WTC11 (cell line): ENCODE measurements around the gene FAM13B. TPM values are rescaled to one million over a fixed set of nuclear protein-coding genes. Genes with fewer than 3 reads are reported as not detected.
"Not testable (repeated sequence)": the region's sequence is repeated elsewhere in the genome, so short reads cannot be mapped to it uniquely, and the experiment has no call there.

Experiments
- ATAC-seq: fragments of 200-7000 bp; cut with Tn5 transposase; 2 replicates; pipeline ENCODE4 v1.10.0; 2021; ENCODE audit warnings: mild to moderate bottlenecking, moderate library complexity
- CTCF ChIA-PET: fragments of 300-600 bp; sonication (Branson Sonifier 250); formaldehyde crosslinking; loops from one replicate; lab custom pipeline; 2021; ENCODE audit warnings: antibody characterized with exemption; lab: Charles Lee
- POLR2A ChIA-PET: fragments of 350-600 bp; sonication (Branson Sonifier 250); formaldehyde crosslinking; loops from one replicate; lab custom pipeline; 2021; ENCODE audit warnings: antibody characterized with exemption; lab: Charles Lee
- DNase-seq: peaks from one replicate; pipeline ENCODE4 v3.0.0; 2021; ENCODE audit warnings: low spot score
- H3K27ac Mint-ChIP-seq: 2 replicates; pipeline ENCODE4 v1.8.0; 2021; ENCODE audit warnings: mixed read lengths
- H3K27me3 Mint-ChIP-seq: 2 replicates; pipeline ENCODE4 v1.8.0; 2021; ENCODE audit warnings: low read depth, mild to moderate bottlenecking, moderate library complexity, mixed read lengths
- H3K36me3 Mint-ChIP-seq: 2 replicates; pipeline ENCODE4 v1.8.0; 2021; ENCODE audit warnings: mixed read lengths
- H3K4me1 Mint-ChIP-seq: 2 replicates; pipeline ENCODE4 v1.8.0; 2022; ENCODE audit warnings: mixed read lengths
- H3K4me3 Mint-ChIP-seq: 2 replicates; pipeline ENCODE4 v1.8.0; 2021; ENCODE audit warnings: mild to moderate bottlenecking, moderate library complexity, mixed read lengths
- H3K9me3 Mint-ChIP-seq: 2 replicates; pipeline ENCODE4 v1.8.0; 2021; ENCODE audit warnings: mixed read lengths
- ARID4B ChIP-seq: sonication (generic); formaldehyde crosslinking; IDR thresholded peaks from 2 replicates; pipeline ENCODE4 v1.8.0; 2023; ENCODE audit warnings: missing genetic modification reagents, mild to moderate bottlenecking, borderline replicate concordance
- CBFB ChIP-seq: sonication (generic); formaldehyde crosslinking; IDR thresholded peaks from 2 replicates; pipeline ENCODE4 v1.8.1; 2022; ENCODE audit warnings: mild to moderate bottlenecking, low read depth, missing genetic modification reagents
- CREB1 ChIP-seq: sonication (generic); formaldehyde crosslinking; IDR thresholded peaks from 2 replicates; pipeline ENCODE4 v1.8.0; 2023; ENCODE audit warnings: mild to moderate bottlenecking, missing genetic modification reagents
- E2F5 ChIP-seq: sonication (generic); formaldehyde crosslinking; IDR thresholded peaks from 2 replicates; pipeline ENCODE4 v1.8.1; 2022; ENCODE audit warnings: mild to moderate bottlenecking, moderate library complexity, missing genetic modification reagents
- EMX1 ChIP-seq: fragments of 250-450 bp; sonication (Bioruptor Pico); IDR thresholded peaks from 2 replicates; pipeline ENCODE4 v1.8.0; 2021; ENCODE audit warnings: mild to moderate bottlenecking
- FOXK1 ChIP-seq: sonication (generic); formaldehyde crosslinking; IDR thresholded peaks from 2 replicates; pipeline ENCODE4 v1.8.0; 2022; ENCODE audit warnings: mild to moderate bottlenecking, moderate library complexity, missing genetic modification reagents
- GABPB1 ChIP-seq: sonication (generic); formaldehyde crosslinking; IDR thresholded peaks from 2 replicates; pipeline ENCODE4 v1.8.1; 2023; ENCODE audit warnings: mild to moderate bottlenecking, missing genetic modification reagents
- NFATC4 ChIP-seq: fragments of 250-450 bp; sonication (Bioruptor Pico); IDR thresholded peaks from 2 replicates; pipeline ENCODE4 v1.9.0; 2021; ENCODE audit warnings: mild to moderate bottlenecking
- NR3C1 ChIP-seq: sonication (generic); formaldehyde crosslinking; conservative IDR thresholded peaks from 2 replicates; pipeline ENCODE4 v1.8.1; 2023; ENCODE audit warnings: low read depth, mild to moderate bottlenecking, missing genetic modification reagents
- PREB ChIP-seq: sonication (generic); formaldehyde crosslinking; IDR thresholded peaks from 2 replicates; pipeline ENCODE4 v1.8.1; 2022; ENCODE audit warnings: mild to moderate bottlenecking, missing genetic modification reagents, moderate library complexity, borderline replicate concordance
- RELA ChIP-seq: sonication (generic); formaldehyde crosslinking; IDR thresholded peaks from 2 replicates; pipeline ENCODE4 v1.8.1; 2022; ENCODE audit warnings: missing genetic modification reagents, mild to moderate bottlenecking, borderline replicate concordance
- RORB ChIP-seq: fragments of 250-450 bp; sonication (Bioruptor Pico); IDR thresholded peaks from 2 replicates; pipeline ENCODE4 v1.9.0; 2021; ENCODE audit warnings: mild to moderate bottlenecking
- ZBTB21 ChIP-seq: sonication (generic); formaldehyde crosslinking; IDR thresholded peaks from 2 replicates; pipeline ENCODE4 v1.8.1; 2023; ENCODE audit warnings: mild to moderate bottlenecking, missing genetic modification reagents, borderline replicate concordance
- ZMAT4 ChIP-seq: fragments of 250-450 bp; sonication (Bioruptor Pico); IDR thresholded peaks from 2 replicates; pipeline ENCODE4 v1.9.0; 2021; ENCODE audit warnings: mild to moderate bottlenecking
- total RNA-seq: library from RNA; stranded (reverse); gene quantifications from 3 replicates; pipeline ENCODE4 v1.2.3, GENCODE V29; 2021
- TF ChIP-seq, protein P1 (sequence below): sonication (generic); formaldehyde crosslinking; IDR thresholded peaks from 2 replicates; pipeline ENCODE4 v1.8.1; 2023; ENCODE audit warnings: mild to moderate bottlenecking, missing genetic modification reagents
- TF ChIP-seq, protein P2 (sequence below): sonication (generic); formaldehyde crosslinking; IDR thresholded peaks from 2 replicates; pipeline ENCODE4 v1.8.0; 2022; ENCODE audit warnings: mild to moderate bottlenecking, missing genetic modification reagents
- TF ChIP-seq, protein P3 (sequence below): fragments of 250-450 bp; sonication (Bioruptor Pico); IDR thresholded peaks from 2 replicates; pipeline ENCODE4 v1.9.0; 2021; ENCODE audit warnings: mild to moderate bottlenecking

FAM13B gene
- total RNA-seq, 1 experiment from 2014 or later: 15.6 TPM

DNA sequence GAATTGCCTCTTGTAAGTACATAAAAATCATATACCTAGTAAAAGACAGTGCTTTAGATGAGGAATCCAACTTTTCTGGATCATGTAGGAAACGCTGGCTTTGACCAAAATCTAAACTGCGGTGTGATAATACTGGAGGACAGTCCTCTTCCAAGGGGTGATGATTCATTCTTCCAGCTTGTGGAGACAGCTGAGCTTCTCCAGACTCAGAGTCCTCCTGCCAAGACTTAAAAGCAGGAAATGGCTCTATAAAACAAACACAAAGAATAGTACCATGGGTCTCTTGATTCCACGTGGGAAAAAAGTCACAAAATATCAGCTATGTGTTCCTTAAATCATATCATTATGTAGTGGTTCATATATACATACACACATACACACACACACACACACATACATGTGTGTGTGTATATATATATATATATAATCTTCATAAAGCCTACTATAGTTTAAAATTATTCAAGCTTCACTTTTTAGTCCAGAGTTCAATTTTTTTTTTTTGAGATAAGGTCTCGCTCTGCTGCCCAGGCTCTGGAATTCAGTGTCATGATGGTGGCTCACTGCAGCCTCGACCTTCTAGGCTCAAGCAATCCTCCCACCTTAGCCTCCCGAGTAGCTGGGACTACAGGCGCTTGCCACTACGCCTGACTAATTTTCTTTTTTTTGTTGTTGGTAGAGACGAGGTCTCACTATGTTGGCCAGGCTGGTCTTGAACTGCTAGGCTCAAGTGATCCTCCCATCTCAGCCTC lies 78.6 kb downstream of the FAM13B start (continued):
- TF ChIP-seq NR3C1 (CRISPR knock-in tag): no peak
- no peak for TF ChIP-seq PREB (CRISPR knock-in tag)
- TF ChIP-seq ZMAT4: no peak
- TF ChIP-seq, protein P1, sequence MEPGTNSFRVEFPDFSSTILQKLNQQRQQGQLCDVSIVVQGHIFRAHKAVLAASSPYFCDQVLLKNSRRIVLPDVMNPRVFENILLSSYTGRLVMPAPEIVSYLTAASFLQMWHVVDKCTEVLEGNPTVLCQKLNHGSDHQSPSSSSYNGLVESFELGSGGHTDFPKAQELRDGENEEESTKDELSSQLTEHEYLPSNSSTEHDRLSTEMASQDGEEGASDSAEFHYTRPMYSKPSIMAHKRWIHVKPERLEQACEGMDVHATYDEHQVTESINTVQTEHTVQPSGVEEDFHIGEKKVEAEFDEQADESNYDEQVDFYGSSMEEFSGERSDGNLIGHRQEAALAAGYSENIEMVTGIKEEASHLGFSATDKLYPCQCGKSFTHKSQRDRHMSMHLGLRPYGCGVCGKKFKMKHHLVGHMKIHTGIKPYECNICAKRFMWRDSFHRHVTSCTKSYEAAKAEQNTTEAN (CRISPR knock-in tag): no peak
- TF ChIP-seq ZBTB21: no peak
- no peak for TF ChIP-seq CREB1 (CRISPR knock-in tag)
- no peak for TF ChIP-seq RORB (CRISPR knock-in tag)

GRCh38 chr5:137945825-137946224 lies 87.1 kb downstream of the FAM13B start:
- Mint-ChIP-seq H3K27ac (no peak overlapping the region), H3K9me3 (peaks cover 3% of the 10 kb centered on the region; the same call in 1 of the 2 replicates), H3K4me3 (no peak overlapping the region), H3K4me1 (no peaks in the 10 kb centered on the region)
- POLR2A ChIA-PET: interaction anchor here (0.7 kb wide), 1 partner anchor 1135 kb away, joined by 4 read pairs; no protein-coding TSS in a partner anchor
- DNase-seq: no peak
- TF ChIP-seq EMX1 (CRISPR knock-in tag): no peak
- TF ChIP-seq FOXK1 (CRISPR knock-in tag): no peak
- TF ChIP-seq, all 79 proteins: peak for 0
- ATAC-seq: no peak
- Mint-ChIP-seq H3K27me3 (no peaks in the 10 kb centered on the region), H3K36me3 (peaks cover 83% of the 10 kb centered on the region)
- CTCF ChIA-PET: no interaction called here

DNA sequence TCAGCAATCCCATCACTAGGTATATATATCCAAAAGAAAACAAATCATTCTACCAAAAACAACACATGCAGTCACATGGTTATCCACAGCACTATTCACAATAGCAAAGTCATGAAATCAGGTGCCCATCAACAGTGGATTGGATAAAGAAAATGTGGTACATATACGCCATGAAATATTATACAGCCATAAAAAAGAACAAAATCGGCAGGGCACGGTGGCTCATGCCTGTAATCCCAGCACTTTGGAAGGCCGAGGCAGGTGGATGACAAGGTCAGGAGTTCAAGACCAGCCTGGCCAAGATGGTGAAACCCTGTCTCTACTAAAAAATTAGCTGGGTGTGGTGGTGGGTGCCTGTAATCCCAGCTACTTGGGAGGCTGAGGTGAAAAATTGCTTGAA lies 88.6 kb downstream of the FAM13B start:
- H3K9me3 Mint-ChIP-seq, H3K4me1 Mint-ChIP-seq, CTCF ChIA-PET, ATAC-seq, H3K4me3 Mint-ChIP-seq, DNase-seq, H3K27me3 Mint-ChIP-seq, H3K27ac Mint-ChIP-seq: not testable (repeated sequence)
- POLR2A ChIA-PET: interaction anchor here (0.7 kb wide), 1 partner anchor 56 kb away, joined by 5 read pairs; no protein-coding TSS in a partner anchor
- H3K36me3 Mint-ChIP-seq: peaks cover 87% of the 10 kb centered on the region

DNA sequence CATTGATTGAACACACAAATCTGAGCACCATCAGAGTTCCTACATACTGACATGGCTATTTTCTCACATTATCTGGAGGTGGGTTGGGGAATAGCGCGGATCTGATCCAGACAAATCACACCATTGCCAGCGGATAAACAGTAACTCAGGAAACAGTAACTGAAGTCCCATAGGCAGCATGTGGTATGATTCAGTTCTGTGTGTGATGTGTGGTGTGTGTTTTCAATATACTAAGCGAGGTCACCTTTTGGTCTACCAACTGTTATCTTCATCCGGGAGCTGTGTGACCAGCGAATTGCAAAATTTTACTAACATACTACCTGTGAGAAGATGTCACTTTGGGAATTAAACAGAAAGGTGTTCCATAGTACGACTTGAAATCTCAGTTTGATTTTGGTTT lies 93.5 kb downstream of the FAM13B start:
- TF ChIP-seq NFATC4 (CRISPR knock-in tag) (no peak), E2F5 (CRISPR knock-in tag) (no peak), GABPB1 (no peak), CBFB (CRISPR knock-in tag) (no peak), ARID4B (CRISPR knock-in tag) (no peak), RORB (CRISPR knock-in tag) (no peak), RELA (CRISPR knock-in tag) (no peak)
- TF ChIP-seq, protein P2, sequence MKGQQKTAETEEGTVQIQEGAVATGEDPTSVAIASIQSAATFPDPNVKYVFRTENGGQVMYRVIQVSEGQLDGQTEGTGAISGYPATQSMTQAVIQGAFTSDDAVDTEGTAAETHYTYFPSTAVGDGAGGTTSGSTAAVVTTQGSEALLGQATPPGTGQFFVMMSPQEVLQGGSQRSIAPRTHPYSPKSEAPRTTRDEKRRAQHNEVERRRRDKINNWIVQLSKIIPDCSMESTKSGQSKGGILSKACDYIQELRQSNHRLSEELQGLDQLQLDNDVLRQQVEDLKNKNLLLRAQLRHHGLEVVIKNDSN (CRISPR knock-in tag): no peak
- TF ChIP-seq, protein P3, sequence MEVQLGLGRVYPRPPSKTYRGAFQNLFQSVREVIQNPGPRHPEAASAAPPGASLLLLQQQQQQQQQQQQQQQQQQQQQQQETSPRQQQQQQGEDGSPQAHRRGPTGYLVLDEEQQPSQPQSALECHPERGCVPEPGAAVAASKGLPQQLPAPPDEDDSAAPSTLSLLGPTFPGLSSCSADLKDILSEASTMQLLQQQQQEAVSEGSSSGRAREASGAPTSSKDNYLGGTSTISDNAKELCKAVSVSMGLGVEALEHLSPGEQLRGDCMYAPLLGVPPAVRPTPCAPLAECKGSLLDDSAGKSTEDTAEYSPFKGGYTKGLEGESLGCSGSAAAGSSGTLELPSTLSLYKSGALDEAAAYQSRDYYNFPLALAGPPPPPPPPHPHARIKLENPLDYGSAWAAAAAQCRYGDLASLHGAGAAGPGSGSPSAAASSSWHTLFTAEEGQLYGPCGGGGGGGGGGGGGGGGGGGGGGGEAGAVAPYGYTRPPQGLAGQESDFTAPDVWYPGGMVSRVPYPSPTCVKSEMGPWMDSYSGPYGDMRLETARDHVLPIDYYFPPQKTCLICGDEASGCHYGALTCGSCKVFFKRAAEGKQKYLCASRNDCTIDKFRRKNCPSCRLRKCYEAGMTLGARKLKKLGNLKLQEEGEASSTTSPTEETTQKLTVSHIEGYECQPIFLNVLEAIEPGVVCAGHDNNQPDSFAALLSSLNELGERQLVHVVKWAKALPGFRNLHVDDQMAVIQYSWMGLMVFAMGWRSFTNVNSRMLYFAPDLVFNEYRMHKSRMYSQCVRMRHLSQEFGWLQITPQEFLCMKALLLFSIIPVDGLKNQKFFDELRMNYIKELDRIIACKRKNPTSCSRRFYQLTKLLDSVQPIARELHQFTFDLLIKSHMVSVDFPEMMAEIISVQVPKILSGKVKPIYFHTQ (CRISPR knock-in tag): no peak
- CTCF ChIA-PET: interaction anchor here (1.0 kb wide), 2 partner anchors 24 to 160 kb away, joined by 3 read pairs; no protein-coding TSS in a partner anchor

More for the DNA sequence above, 93.5 kb downstream of the FAM13B start:
- POLR2A ChIA-PET: no interaction called here
- Mint-ChIP-seq H3K4me3 (no peak overlapping the region), H3K4me1 (no peaks in the 10 kb centered on the region), H3K27ac (no peak overlapping the region), H3K36me3 (peaks cover 56% of the 10 kb centered on the region), H3K9me3 (peaks cover 3% of the 10 kb centered on the region; the same call in 1 of the 2 replicates), H3K27me3 (no peaks in the 10 kb centered on the region)
- DNase-seq: no peak
- no peak for ATAC-seq
